ENCODE measurements around the gene ARFGEF2. TPM values are rescaled to one million over a fixed set of nuclear protein-coding genes. Genes with fewer than 3 reads are reported as not detected.

ARFGEF2 gene
- total and polyA plus RNA-seq, 4 donors: 10.3 to 51.3 (median 16.6) TPM

DNA sequence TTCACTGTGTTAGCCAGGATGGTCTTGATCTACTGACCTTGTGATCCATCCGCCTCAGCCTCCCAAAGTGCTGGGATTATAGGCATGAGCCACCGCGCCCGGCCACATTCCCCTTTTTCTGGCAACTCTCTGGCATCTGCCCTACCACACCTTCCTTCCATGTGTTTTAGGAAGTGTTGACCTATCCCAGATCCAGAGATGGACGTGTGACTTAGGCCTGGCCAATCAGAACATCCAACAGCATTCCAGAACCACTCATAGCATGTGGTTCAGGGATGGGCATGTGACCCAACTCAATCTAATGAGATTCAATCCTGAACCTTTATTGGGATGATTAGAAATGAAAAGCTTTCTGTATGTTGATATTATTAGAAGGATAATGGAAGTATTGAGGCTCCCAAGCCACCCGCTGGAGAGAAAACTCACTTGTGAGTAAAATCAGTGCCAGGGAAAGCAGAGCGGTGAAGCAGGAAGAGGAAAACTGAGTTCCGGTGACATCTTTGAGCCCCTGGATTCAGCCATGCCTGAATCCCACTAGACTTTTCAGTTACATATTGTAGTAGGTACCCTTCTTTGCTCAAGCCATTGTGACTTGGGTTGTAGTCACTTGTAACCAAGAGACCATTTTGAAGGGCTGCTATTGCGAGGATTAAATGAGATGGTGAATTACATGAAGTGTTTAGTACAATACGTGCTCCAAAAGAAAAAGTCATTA, 42.8 kb upstream of the ARFGEF2 start:
- H3K27ac ChIP-seq (ENCODE audit: low read depth in 1 of 2, low read length in 2 of 2): no peak overlapping the region
- no peaks in the 10 kb centered on the region for H3K36me3 ChIP-seq (ENCODE audit: control insufficient read depth in 4 of 4, insufficient read depth in 3 of 4, low read depth in 1 of 4, low read length in 3 of 4)
- H3K27me3 ChIP-seq (ENCODE audit: control insufficient read depth in 4 of 4, insufficient read depth in 4 of 4, low read length in 3 of 4): no peaks in the 10 kb centered on the region
- 91% methylated on average over 10 of the region's 10 CpGs for WGBS
- no peaks in the 10 kb centered on the region for H3K4me1 ChIP-seq (ENCODE audit: control insufficient read depth in 4 of 4, insufficient read depth in 4 of 4, low read length in 3 of 4)
- H3K4me3 ChIP-seq (ENCODE audit: low read depth in 1 of 3, low read length in 3 of 3): no peak overlapping the region
- TF ChIP-seq EGR1 (IDR thresholded peaks at IDR 0.05; ENCODE audit: low read depth in 2 of 2): no peak
- H3K9me3 ChIP-seq (ENCODE audit: control insufficient read depth in 4 of 4, low read length in 3 of 4): no peaks in the 10 kb centered on the region
- DNase-seq (ENCODE audit: low spot score): no peak
- no peak overlapping the region for H3K9ac ChIP-seq (ENCODE audit: low read depth in 1 of 2, low read length in 2 of 2)

GRCh38 chr20:48879612-48880245, 41.8 kb upstream of the ARFGEF2 start:
- no peak overlapping the region for H3K27ac ChIP-seq (ENCODE audit: low read depth in 1 of 2, low read length in 2 of 2)
- no peaks in the 10 kb centered on the region for H3K27me3 ChIP-seq (ENCODE audit: control insufficient read depth in 4 of 4, insufficient read depth in 4 of 4, low read length in 3 of 4)
- no peak for DNase-seq (ENCODE audit: low spot score)
- H3K4me3 ChIP-seq (ENCODE audit: low read depth in 1 of 3, low read length in 3 of 3): no peak overlapping the region
- H3K4me1 ChIP-seq (ENCODE audit: control insufficient read depth in 4 of 4, insufficient read depth in 4 of 4, low read length in 3 of 4): no peaks in the 10 kb centered on the region
- H3K9me3 ChIP-seq (ENCODE audit: control insufficient read depth in 4 of 4, low read length in 3 of 4): no peaks in the 10 kb centered on the region
- TF ChIP-seq, protein P1, sequence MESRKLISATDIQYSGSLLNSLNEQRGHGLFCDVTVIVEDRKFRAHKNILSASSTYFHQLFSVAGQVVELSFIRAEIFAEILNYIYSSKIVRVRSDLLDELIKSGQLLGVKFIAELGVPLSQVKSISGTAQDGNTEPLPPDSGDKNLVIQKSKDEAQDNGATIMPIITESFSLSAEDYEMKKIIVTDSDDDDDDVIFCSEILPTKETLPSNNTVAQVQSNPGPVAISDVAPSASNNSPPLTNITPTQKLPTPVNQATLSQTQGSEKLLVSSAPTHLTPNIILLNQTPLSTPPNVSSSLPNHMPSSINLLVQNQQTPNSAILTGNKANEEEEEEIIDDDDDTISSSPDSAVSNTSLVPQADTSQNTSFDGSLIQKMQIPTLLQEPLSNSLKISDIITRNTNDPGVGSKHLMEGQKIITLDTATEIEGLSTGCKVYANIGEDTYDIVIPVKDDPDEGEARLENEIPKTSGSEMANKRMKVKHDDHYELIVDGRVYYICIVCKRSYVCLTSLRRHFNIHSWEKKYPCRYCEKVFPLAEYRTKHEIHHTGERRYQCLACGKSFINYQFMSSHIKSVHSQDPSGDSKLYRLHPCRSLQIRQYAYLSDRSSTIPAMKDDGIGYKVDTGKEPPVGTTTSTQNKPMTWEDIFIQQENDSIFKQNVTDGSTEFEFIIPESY (IDR thresholded peaks at IDR 0.05): no peak
- TF ChIP-seq YY1 (IDR thresholded peaks at IDR 0.05): no peak
- no peak for TF ChIP-seq RXRA (IDR thresholded peaks at IDR 0.05)
- no peak for TF ChIP-seq RAD21 (IDR thresholded peaks at IDR 0.05)
- 86% methylated on average over 1 of the region's 1 CpG for WGBS
- no peaks in the 10 kb centered on the region for H3K36me3 ChIP-seq (ENCODE audit: control insufficient read depth in 4 of 4, insufficient read depth in 3 of 4, low read depth in 1 of 4, low read length in 3 of 4)
- no peak overlapping the region for H3K9ac ChIP-seq (ENCODE audit: low read depth in 1 of 2, low read length in 2 of 2)

GRCh38 chr20:48880331-48880730, 41.2 kb upstream of the ARFGEF2 start:
- DNase-seq (ENCODE audit: low spot score): no peak
- Histone ChIP-seq H3K4me1 (ENCODE audit: control insufficient read depth in 4 of 4, insufficient read depth in 4 of 4, low read length in 3 of 4) (no peaks in the 10 kb centered on the region), H3K4me3 (ENCODE audit: low read depth in 1 of 3, low read length in 3 of 3) (no peak overlapping the region), H3K36me3 (ENCODE audit: control insufficient read depth in 4 of 4, insufficient read depth in 3 of 4, low read depth in 1 of 4, low read length in 3 of 4) (no peaks in the 10 kb centered on the region), H3K9me3 (ENCODE audit: control insufficient read depth in 4 of 4, low read length in 3 of 4) (no peaks in the 10 kb centered on the region), H3K27ac (ENCODE audit: low read depth in 1 of 2, low read length in 2 of 2) (no peak overlapping the region), H3K9ac (ENCODE audit: low read depth in 1 of 2, low read length in 2 of 2) (no peak overlapping the region), H3K27me3 (ENCODE audit: control insufficient read depth in 4 of 4, insufficient read depth in 4 of 4, low read length in 3 of 4) (no peaks in the 10 kb centered on the region)
- WGBS: 93% methylated on average over 3 of the region's 3 CpGs
- TF ChIP-seq TAF1 (conservative IDR thresholded peaks at IDR 0.05): no peak
- TF ChIP-seq, protein P2, sequence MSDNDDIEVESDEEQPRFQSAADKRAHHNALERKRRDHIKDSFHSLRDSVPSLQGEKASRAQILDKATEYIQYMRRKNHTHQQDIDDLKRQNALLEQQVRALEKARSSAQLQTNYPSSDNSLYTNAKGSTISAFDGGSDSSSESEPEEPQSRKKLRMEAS (IDR thresholded peaks at IDR 0.05): no peak
- no peak for TF ChIP-seq RXRA (IDR thresholded peaks at IDR 0.05)
- TF ChIP-seq HNF4A (conservative IDR thresholded peaks at IDR 0.05): no peak
- no peak for TF ChIP-seq GABPA (IDR thresholded peaks at IDR 0.05 in 1 of 2, conservative IDR thresholded peaks at IDR 0.05 in 1 of 2)
- TF ChIP-seq, protein P1 (IDR thresholded peaks at IDR 0.05): no peak
- TF ChIP-seq FOXA1 (IDR thresholded peaks at IDR 0.05): no peak
- TF ChIP-seq FOXA2 (IDR thresholded peaks at IDR 0.05): no peak
- TF ChIP-seq, protein P3, sequence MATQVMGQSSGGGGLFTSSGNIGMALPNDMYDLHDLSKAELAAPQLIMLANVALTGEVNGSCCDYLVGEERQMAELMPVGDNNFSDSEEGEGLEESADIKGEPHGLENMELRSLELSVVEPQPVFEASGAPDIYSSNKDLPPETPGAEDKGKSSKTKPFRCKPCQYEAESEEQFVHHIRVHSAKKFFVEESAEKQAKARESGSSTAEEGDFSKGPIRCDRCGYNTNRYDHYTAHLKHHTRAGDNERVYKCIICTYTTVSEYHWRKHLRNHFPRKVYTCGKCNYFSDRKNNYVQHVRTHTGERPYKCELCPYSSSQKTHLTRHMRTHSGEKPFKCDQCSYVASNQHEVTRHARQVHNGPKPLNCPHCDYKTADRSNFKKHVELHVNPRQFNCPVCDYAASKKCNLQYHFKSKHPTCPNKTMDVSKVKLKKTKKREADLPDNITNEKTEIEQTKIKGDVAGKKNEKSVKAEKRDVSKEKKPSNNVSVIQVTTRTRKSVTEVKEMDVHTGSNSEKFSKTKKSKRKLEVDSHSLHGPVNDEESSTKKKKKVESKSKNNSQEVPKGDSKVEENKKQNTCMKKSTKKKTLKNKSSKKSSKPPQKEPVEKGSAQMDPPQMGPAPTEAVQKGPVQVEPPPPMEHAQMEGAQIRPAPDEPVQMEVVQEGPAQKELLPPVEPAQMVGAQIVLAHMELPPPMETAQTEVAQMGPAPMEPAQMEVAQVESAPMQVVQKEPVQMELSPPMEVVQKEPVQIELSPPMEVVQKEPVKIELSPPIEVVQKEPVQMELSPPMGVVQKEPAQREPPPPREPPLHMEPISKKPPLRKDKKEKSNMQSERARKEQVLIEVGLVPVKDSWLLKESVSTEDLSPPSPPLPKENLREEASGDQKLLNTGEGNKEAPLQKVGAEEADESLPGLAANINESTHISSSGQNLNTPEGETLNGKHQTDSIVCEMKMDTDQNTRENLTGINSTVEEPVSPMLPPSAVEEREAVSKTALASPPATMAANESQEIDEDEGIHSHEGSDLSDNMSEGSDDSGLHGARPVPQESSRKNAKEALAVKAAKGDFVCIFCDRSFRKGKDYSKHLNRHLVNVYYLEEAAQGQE (IDR thresholded peaks at IDR 0.05): no peak
- TF ChIP-seq SP1 (IDR thresholded peaks at IDR 0.05): no peak
- TF ChIP-seq JUND (IDR thresholded peaks at IDR 0.05): no peak
- no peak for TF ChIP-seq YY1 (IDR thresholded peaks at IDR 0.05)
- TF ChIP-seq, protein P4, sequence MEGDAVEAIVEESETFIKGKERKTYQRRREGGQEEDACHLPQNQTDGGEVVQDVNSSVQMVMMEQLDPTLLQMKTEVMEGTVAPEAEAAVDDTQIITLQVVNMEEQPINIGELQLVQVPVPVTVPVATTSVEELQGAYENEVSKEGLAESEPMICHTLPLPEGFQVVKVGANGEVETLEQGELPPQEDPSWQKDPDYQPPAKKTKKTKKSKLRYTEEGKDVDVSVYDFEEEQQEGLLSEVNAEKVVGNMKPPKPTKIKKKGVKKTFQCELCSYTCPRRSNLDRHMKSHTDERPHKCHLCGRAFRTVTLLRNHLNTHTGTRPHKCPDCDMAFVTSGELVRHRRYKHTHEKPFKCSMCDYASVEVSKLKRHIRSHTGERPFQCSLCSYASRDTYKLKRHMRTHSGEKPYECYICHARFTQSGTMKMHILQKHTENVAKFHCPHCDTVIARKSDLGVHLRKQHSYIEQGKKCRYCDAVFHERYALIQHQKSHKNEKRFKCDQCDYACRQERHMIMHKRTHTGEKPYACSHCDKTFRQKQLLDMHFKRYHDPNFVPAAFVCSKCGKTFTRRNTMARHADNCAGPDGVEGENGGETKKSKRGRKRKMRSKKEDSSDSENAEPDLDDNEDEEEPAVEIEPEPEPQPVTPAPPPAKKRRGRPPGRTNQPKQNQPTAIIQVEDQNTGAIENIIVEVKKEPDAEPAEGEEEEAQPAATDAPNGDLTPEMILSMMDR (IDR thresholded peaks at IDR 0.05; ENCODE audit: low read depth, low read length, missing input control): no peak
- TF ChIP-seq HNF4G (IDR thresholded peaks at IDR 0.05): no peak
- no peak for TF ChIP-seq EGR1 (IDR thresholded peaks at IDR 0.05; ENCODE audit: low read depth in 2 of 2)
- TF ChIP-seq RAD21 (IDR thresholded peaks at IDR 0.05): no peak
